ENCODE results near the gene CEP162.
"Not testable (repeated sequence)": the region's sequence is repeated elsewhere in the genome, so short reads cannot be mapped to it uniquely, and the experiment has no call there.

The CEP162 gene

DNA sequence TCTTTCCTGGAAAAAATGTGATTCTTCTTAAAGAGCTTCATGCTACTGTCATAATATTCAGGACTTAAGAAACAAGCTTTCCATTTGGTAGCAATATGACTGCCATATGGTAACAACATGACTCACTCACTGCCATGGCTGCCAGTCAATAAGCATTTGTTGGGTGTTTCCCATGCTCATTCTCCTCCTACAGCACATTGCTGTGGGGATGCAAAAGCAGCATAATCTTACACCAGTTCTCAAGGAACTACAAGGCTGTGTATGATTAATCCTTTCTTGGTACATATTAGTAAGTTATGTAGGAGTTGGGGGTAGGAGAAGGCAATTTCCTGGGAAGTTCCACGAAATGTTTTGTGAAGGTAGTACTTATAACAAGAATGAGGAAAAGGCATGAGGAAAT is 76.7 kb downstream of the CEP162 start:
- DNase-seq = no peak

DNA sequence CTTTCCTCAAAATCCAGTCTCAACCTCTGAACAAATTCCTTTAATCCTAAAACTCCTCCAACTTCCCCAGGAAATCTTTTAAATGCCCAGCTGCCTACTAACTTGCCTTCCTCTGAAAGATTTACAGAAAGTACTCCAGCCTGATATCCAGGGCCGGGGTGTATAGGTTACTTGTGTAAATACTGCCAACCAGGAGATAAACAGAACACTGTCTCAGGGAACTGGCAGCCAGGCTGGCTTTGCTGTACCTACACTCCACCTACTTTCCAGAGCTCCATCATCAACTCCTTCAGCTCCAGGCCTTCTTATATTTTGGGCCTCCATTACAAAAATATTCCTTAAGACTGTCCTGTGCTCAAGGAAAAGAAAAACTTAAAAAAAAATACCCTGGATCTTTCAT is 85.9 kb downstream of the CEP162 start:
- DNase-seq = no peak

DNA sequence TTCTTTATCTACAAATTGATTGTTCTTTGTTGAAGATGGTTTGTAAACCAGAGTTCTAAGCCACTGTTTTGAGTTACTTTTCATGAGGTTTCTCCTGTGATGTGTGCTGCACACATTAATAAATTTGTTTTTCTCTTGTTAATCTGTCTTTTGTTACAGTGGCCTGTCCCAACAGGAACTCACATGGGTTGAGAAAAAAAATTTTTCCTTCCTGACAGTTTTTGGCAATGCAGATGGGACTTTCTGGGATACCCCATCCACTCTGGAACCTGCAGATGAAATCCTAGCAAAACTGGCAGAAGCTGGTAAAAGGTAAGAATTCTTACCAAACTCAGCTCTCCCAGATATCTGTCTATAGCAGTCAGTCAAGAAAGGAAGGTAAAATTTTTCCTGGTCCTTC is 88.1 kb downstream of the CEP162 start:
- DNase-seq = no peak

GRCh38 chr6:84137989-84138575 is 89.4 kb downstream of the CEP162 start:
- DNase-seq = no peak

GRCh38 chr6:84137051-84137375 is 90.4 kb downstream of the CEP162 start:
- no peak for DNase-seq

GRCh38 chr6:84136364-84137050 is 90.9 kb downstream of the CEP162 start:
- DNase-seq = no peak

GRCh38 chr6:84135291-84135690 is 92.2 kb downstream of the CEP162 start:
- DNase-seq = no peak

DNA sequence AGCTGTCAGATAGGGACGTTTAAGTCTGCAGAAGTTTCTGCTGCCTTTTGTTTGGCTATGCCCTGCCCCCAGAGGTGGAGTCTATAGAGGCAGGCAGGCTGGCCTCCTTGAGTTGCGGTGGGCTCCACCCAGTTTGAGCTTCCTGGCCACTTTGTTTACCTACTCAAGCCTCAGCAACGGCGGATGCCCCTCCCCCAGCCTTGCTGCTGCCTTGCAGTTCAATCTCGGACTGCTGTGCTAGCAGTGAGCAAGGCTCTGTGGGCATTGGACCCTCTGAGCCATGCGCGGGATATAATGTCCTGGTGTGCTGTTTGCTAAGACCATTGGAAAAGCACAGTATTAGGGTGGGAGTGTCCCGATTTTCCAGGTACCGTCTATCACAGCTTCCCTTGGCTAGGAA is 94.1 kb downstream of the CEP162 start:
- not testable (repeated sequence) for DNase-seq

DNA sequence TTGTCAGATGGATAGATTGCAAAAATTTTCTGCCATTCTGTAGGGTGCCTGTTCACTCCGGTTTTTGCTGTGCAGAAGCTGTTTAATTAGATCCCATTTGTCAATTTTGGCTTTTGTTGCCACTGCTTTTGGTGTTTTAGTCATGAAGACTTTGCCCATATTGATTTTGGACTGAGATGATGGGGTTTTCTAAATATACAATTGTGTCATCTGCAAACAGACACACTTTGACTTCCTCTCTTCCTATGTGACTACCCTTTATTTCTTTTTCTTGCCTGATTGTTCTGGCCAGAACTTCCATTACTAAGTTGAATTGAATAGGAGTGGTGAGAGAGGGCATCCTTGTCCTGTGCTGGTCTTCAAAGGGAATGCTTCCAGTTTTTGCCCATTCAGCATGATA is 97.9 kb downstream of the CEP162 start:
- not testable (repeated sequence) for DNase-seq

DNA sequence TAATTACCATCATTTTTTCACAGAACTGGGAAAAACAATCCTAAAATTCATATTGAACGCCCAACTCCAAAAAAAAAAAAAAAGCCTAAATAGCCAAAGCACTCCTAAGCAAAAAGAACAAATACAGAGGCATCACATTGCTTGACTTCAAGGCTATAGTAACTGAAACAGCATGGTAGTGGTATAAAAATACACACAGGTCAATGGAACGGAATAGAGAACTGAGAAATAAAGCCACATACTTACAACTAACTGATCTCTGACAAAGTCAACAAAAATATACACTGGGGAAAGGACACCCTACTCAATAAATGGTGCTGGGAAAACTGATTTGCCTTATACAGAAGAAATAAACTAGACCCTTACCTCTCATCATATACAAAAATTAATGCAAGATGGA is 104.3 kb downstream of the CEP162 start:
- no peak for DNase-seq

GRCh38 chr6:84119277-84119676 is 108.2 kb downstream of the CEP162 start:
- DNase-seq = no peak

DNA sequence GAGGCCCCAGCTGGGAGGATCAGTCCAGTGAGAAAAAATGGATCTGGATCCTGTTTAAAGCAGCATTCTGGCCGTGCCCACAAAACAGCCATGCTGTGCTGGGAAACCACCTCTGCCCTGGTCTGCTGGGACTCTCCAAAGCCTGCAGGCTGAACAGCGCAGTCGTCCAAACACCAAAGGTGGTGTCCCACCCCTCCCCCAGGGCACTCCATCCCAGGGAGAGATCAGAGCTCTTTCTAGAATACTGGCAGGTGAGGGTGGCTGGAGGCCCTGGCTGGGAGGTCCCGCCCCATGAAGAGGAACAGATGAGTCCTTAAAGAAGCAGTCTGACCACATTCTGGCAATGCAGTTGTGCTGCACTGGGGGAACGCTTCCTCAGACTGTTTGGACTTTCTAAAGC is 109.3 kb downstream of the CEP162 start:
- no peak for DNase-seq

DNA sequence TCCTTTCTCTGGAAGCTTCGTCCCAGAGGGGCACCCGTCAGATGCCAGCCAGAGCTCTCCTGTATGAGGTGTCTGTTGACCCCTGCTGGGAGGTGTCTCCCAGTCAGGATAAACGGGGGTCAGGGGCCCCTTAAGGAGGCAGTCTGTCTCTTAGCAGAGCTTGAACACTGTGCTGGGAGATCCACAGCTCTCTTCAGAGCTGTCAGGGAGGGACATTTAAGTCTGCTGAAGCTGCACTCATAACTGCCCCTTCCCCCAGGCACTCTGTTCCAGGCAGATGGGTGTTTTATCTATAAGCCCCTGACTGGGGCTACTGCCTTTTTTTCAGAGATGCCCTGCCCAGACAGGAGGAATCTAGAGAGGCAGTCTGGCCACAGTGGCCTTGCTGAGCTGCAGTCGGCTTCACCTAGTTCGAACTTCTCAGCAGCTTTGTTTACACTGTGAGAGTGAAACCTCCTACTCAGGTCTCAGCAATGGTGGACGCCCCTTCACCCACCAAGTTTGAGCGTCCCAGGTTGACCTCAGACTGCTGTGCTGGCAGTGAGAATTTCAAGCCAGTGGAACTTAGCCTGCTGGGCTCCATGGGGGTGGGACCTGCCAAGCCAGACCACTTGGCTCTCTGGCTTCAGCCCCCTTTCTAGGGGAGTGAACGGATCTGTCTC is 112.4 kb downstream of the CEP162 start:
- not testable (repeated sequence) for DNase-seq

DNA sequence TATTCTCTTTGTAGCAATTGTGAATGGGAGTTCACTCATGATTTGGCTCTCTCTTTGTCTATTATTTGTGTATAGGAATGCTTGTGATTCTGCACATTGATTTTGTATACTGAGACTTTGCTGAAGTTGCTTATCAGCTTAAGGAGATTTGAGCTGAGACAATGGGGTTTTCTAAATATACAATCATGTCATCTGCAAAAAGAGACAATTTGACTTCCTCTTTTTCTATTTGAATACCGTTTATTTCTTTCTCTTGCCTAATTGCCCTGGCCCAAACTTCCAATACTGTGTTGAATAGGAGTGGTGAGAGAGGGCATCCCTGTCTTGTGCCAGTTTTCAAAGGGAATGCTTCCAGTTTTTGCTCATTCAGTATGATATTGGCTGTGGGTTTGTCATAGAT is 116.1 kb downstream of the CEP162 start:
- not testable (repeated sequence) for DNase-seq

GRCh38 chr6:84107495-84107894 is 119.9 kb downstream of the CEP162 start:
- DNase-seq = no peak

DNA sequence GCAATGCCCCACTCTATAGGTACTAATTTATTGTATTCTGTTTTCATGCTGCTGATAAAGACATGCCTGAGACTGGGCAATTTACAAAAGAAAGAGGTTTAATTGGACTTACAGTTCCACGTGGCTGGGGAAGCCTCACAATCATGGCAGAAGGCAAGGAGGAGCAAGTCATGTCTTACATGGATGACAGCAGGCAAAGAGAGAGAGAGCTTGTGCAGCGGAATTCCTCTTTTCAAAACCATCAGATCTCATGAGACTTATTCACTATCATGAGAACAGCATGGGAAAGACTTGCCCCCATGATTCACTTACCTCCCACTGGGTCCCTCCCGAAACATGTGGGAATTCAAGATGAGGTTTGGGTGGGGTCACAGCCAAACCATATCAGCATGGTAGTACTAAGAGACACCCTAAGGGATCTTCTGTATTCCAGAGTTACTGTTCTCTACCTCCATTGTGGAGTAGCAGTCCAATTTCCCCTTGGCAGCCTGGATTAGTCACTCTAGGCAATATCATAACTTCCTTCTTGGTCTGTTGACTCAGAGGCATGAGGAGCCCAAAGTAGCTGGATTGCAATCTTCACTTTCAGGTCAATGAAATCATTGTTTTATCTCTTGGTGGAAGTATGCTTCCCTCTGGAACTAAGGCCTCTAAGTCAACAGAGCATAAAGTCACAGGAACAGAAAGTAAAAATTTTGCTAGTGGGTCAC is 122.1 kb downstream of the CEP162 start:
- DNase-seq = not testable (repeated sequence)

DNA sequence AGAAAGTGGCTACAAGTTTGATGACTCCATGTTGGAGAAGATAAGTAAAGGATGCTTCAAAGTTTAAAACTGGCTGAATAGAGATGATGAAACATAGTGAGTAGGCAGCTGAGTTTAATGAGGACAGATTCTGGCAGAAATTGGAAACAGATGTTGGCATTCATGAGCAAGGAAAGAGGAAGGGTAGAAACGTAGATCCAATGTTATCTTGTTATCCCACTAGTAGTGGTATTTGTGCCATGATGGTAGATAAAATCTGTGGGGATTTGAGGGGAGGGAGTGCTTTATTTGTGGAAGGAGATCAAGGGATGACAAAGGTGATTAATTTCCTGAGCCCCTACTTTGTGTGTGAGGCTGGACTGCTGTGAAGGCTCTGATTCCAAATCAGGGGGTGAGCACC is 124.4 kb downstream of the CEP162 start:
- DNase-seq = no peak

DNA sequence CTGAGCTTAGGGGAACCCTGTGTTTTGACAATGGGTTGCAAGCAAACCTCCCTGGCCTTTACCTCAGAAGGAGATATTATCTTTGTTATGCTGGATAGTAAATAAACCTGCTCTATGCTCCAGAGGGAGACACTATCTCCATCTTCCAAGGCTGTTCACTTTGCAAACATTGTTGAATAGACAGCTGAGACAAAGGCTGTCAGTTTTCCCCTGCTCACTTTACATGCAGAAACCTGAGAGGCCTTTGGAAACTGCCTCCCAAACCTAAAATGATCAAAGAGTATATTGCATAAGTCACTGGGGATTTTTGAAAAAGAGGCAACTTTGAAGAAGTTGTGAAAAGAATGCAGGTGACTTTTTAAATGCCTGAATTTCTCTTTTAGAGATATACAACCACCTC is 132.3 kb downstream of the CEP162 start:
- no peak for DNase-seq

DNA sequence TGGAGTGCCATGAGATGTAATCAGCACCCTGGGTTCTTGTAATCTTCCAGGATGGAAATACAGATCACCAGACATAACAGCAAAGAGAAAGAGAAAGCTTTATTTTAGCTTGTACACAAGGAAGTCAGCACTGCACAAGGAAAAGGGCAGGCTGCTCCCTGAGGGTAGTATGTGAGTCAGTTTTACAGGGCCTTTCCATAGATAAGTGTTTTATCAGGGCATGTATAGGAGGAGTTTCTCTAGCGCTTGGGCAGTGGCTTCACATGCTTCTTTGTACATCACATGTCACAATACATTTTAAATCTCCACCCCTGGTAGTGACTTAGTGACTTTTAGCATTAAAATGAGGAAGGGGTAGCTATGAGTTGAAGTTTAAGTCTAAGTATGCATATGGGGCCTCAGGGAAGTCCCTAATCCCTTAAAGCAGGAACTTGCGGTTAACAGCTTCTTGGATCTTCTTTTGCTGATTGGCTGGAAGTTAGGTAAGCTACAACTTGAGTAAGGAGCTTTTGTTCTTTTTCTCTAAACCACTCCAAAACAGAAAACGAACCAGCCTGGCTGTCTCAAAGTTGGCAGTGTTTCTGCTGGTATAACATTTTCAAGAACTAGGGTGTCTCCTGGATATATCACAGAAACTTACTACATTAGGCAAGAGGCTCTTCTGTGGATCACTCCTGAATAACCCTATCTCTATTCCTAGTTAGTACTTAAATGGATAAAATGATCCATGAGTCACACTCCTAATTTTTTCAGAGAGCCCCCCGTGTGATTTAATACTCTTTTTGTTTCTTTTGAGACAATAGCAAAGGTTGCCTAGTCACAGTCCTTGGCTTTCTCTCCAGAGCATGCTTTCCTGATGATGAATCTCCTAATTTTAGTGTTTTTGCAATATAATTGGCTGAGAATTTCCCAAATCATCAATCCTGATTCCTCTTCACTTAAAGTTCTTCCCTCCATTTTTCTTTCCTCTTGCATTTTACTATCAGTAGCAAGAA is 133.7 kb downstream of the CEP162 start:
- DNase-seq = no peak

DNA sequence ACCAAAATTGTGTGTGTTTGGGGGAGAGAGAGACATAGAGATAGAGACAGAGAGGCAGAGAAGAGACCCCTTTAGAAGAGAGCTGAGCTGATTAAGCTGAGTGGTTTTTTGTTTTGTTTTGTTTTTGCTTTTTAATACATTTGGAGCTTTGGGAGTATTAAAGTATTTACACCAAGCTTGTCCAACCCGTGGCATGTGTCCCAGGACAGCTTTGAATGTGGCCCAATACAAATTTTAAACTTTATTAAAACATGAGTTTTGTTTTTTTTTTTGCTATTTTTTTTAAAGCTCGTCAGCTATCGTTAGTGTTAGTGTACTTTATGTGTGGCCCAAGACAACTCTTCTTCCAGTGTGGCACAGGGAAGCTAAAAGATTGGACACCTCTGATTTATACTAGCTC is 137.9 kb downstream of the CEP162 start:
- no peak for DNase-seq

GRCh38 chr6:84089081-84089480 is 138.4 kb downstream of the CEP162 start:
- no peak for DNase-seq

DNA sequence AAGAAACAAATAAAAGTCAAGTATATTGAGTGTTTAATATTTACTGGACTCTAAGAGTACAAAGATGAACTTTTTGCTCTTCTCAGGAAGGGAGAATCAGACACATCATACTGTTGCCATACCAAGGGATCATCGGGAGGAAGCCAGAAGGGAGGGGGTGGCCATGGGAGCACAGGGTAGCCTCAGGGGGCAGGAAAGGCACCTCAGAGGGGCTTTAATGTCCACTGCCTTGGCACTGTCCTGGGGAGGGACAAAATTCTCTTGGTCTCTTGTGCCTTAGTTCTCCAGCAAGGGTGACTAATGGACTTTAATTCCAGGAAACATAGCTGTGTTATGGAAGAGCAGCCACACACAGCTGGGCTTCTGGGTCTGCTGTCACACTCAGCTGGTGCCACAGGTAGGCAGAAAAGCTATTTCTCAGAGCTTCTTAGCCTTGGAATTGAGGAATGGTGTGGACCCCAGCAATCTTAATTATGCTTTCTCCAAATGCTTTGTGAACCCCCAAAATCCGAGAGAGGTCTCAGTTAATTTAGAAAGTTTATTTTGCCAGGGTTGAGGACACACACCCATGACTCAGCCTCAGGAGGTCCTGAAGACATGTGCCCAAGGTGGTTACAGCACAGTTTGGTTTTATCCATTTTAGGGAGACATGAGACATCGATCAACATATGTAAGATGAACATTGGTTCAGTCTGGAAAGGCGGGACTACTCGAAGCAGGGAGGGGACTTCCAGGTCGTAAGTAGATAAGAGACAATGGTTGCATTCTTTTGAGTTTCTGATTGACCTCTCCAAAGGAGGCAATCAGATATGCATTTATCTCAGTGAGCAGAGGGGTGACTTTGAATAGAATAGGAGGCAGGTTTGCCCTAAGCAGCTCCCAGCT is 140.7 kb downstream of the CEP162 start:
- no peak for DNase-seq

Measured in NCI-H2029 treated with DMSO at 0.1 percent for 48 hours (cell line).